ENCODE measurements around the gene MAP1B. TPM values are rescaled to one million over a fixed set of nuclear protein-coding genes. Genes with fewer than 3 reads are reported as not detected.

Gene MAP1B
- total and polyA plus RNA-seq, 2 donors, result 1.6 to 3.1 TPM

- H3K27me3 ChIP-seq (ENCODE audit: control insufficient read depth in 2 of 2, insufficient read depth in 1 of 2, low read length in 1 of 2), result no peaks in the 10 kb centered on the region
- H3K9me3 ChIP-seq (ENCODE audit: control insufficient read depth in 2 of 2, insufficient read depth in 1 of 2, low read length in 1 of 2), result no peaks in the 10 kb centered on the region
- no peak overlapping the region for H3K4me3 ChIP-seq (ENCODE audit: low read length in 2 of 2)
- peaks cover 13 to 15% of the 10 kb centered on the region in 2 donors for H3K36me3 ChIP-seq (ENCODE audit: control insufficient read depth in 2 of 2, insufficient read depth in 2 of 2, low read length in 1 of 2)
- no peak for DNase-seq (ENCODE audit: low read depth in 6 of 9, low spot score in 9 of 9)
- 100% methylated on average over 1 of the region's 1 CpG for WGBS
- no peak overlapping the region for H3K27ac ChIP-seq (ENCODE audit: low read depth in 1 of 2, low read length in 1 of 2)
- peaks cover 4 to 14% of the 10 kb centered on the region in 2 donors for H3K4me1 ChIP-seq (ENCODE audit: control insufficient read depth in 2 of 2, insufficient read depth in 2 of 2, low read length in 2 of 2)
These were observed 127.6 kb downstream of the MAP1B start for GRCh38 chr5:72234868-72235267.

DNA sequence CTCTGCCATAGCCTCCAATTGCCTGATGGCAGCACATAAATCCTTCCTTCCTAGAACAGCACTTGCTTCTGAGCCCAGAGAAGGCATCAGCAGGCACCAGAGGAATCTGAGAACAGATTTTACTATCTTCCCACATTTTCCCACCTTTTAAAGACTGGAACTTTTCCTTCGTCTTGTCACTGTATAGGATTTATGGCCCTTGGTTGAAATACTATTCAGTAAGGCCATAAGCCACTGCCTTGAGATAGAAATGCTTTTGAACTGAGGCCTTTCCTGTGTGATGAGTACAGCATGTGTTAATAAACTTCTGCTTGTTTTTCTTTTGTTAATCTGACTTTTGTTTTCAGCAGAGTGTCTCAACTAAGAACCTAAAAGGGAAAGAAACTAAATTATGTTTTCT, 128.4 kb downstream of the MAP1B start:
- Histone ChIP-seq H3K27me3 (ENCODE audit: control insufficient read depth in 2 of 2, insufficient read depth in 1 of 2, low read length in 1 of 2) (no peaks in the 10 kb centered on the region), H3K9me3 (ENCODE audit: control insufficient read depth in 2 of 2, insufficient read depth in 1 of 2, low read length in 1 of 2) (no peaks in the 10 kb centered on the region), H3K27ac (ENCODE audit: low read depth in 1 of 2, low read length in 1 of 2) (no peak overlapping the region), H3K36me3 (ENCODE audit: control insufficient read depth in 2 of 2, insufficient read depth in 2 of 2, low read length in 1 of 2) (peaks cover 11 to 13% of the 10 kb centered on the region in 2 donors), H3K4me1 (ENCODE audit: control insufficient read depth in 2 of 2, insufficient read depth in 2 of 2, low read length in 2 of 2) (peaks cover 4 to 14% of the 10 kb centered on the region in 2 donors), H3K4me3 (ENCODE audit: low read length in 2 of 2) (no peak overlapping the region)
- WGBS, result 96% methylated on average over 1 of the region's 1 CpG
- DNase-seq (ENCODE audit: low read depth in 6 of 9, low spot score in 9 of 9), result no peak

DNA sequence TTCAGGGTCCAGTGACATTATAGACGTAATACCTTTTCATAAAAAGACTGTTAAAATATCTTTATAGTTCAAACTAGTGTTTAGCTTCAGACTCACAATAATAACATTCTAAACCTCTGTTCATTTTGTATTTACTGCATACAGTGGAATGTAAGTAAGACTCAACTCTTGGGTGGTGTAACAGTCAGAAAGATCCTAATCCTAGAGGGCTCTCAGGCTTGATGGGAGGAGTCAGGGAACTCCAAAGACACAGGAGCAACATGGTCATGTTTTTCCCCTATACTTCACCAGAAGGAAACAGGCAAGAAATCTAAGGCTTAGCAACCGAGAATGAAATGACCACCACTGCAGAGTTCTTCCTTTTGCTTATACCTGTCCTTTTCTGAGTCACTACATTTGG, 130.1 kb downstream of the MAP1B start:
- peaks cover 7 to 9% of the 10 kb centered on the region in 2 donors for H3K36me3 ChIP-seq (ENCODE audit: control insufficient read depth in 2 of 2, insufficient read depth in 2 of 2, low read length in 1 of 2)
- DNase-seq (ENCODE audit: low read depth in 6 of 9, low spot score in 9 of 9), result no peak
- no peaks in the 10 kb centered on the region for H3K9me3 ChIP-seq (ENCODE audit: control insufficient read depth in 2 of 2, insufficient read depth in 1 of 2, low read length in 1 of 2)
- H3K4me3 ChIP-seq (ENCODE audit: low read length in 2 of 2), result no peak overlapping the region
- peaks cover 0 to 5% of the 10 kb centered on the region in 2 donors for H3K4me1 ChIP-seq (ENCODE audit: control insufficient read depth in 2 of 2, insufficient read depth in 2 of 2, low read length in 2 of 2)
- no peaks in the 10 kb centered on the region for H3K27me3 ChIP-seq (ENCODE audit: control insufficient read depth in 2 of 2, insufficient read depth in 1 of 2, low read length in 1 of 2)
- WGBS, result 98% methylated on average over 2 of the region's 2 CpGs
- H3K27ac ChIP-seq (ENCODE audit: low read depth in 1 of 2, low read length in 1 of 2), result no peak overlapping the region

DNA sequence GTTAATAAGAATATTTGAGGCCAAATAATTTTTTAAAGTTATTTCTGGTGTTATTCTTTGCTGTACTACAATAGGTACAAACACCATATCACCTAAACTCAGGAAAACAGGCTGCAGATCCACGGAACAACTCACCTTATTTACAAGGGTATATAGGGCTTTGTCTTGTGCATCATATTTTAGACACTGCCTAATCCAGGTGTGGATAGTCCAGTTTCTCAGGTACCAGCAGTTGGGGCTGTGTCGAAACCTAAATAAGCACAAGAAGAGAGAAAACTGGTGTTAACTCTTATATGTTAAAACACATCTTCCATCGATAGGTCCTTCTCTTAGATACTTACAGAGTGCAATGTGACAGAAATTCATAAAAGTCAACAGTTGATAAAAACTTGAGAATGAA, 130.6 kb downstream of the MAP1B start:
- over 99% methylated on average over 3 of the region's 3 CpGs for WGBS

GRCh38 chr5:72238712-72239445, 131.6 kb downstream of the MAP1B start:
- H3K4me3 ChIP-seq (ENCODE audit: low read length in 2 of 2), result no peak overlapping the region
- H3K27me3 ChIP-seq (ENCODE audit: control insufficient read depth in 2 of 2, insufficient read depth in 1 of 2, low read length in 1 of 2), result no peaks in the 10 kb centered on the region
- DNase-seq (ENCODE audit: low read depth in 6 of 9, low spot score in 9 of 9), result no peak
- no peak overlapping the region for H3K27ac ChIP-seq (ENCODE audit: low read depth in 1 of 2, low read length in 1 of 2)
- H3K36me3 ChIP-seq (ENCODE audit: control insufficient read depth in 2 of 2, insufficient read depth in 2 of 2, low read length in 1 of 2), result peaks cover 7 to 9% of the 10 kb centered on the region in 2 donors
- H3K4me1 ChIP-seq (ENCODE audit: control insufficient read depth in 2 of 2, insufficient read depth in 2 of 2, low read length in 2 of 2), result no peaks in the 10 kb centered on the region
- WGBS, result 99% methylated on average over 5 of the region's 5 CpGs
- H3K9me3 ChIP-seq (ENCODE audit: control insufficient read depth in 2 of 2, insufficient read depth in 1 of 2, low read length in 1 of 2), result no peaks in the 10 kb centered on the region

More for the DNA sequence above, 130.6 kb downstream of the MAP1B start:
- peaks cover 0 to under 1% of the 10 kb centered on the region in 2 donors for H3K4me1 ChIP-seq (ENCODE audit: control insufficient read depth in 2 of 2, insufficient read depth in 2 of 2, low read length in 2 of 2)
- H3K36me3 ChIP-seq (ENCODE audit: control insufficient read depth in 2 of 2, insufficient read depth in 2 of 2, low read length in 1 of 2), result peaks cover 7 to 9% of the 10 kb centered on the region in 2 donors
- DNase-seq (ENCODE audit: low read depth in 6 of 9, low spot score in 9 of 9), result no peak
- no peaks in the 10 kb centered on the region for H3K27me3 ChIP-seq (ENCODE audit: control insufficient read depth in 2 of 2, insufficient read depth in 1 of 2, low read length in 1 of 2)
- no peak overlapping the region for H3K27ac ChIP-seq (ENCODE audit: low read depth in 1 of 2, low read length in 1 of 2)
- H3K4me3 ChIP-seq (ENCODE audit: low read length in 2 of 2), result no peak overlapping the region
- no peaks in the 10 kb centered on the region for H3K9me3 ChIP-seq (ENCODE audit: control insufficient read depth in 2 of 2, insufficient read depth in 1 of 2, low read length in 1 of 2)

DNA sequence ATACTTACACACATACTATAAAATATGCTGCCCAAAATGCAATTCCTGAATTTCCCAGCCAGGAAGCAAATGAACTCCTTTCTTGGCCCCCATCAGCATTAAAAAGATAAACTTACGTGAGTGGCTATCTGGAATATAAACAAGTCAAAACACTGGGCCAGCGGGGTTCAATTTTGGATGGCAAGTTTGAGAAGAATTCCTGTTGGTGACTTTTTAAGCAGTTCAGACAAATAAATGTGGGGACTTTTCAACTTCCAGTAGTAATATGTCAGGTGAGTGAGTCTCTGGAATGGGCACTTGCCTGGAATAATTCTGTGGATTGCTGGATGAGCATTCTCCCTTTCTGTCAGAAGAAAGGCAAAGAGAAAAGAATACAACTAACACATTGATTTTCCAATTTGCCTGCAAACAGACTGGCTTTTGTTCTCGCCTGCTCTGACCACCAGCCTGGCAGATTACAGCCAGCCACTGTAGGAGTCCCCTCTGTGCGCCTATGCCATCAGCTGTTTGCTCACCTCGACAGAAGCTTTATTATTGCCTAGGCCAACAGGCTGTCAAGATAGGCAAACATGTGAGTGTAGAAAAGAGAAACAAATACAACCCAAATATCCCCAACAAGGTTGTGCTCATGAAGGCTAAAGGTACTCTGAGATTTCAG, 134.2 kb downstream of the MAP1B start:
- whole genome bisulfite sequencing, result 96% methylated on average over 5 of the region's 5 CpGs
- H3K4me1 ChIP-seq (ENCODE audit: control insufficient read depth in 2 of 2, insufficient read depth in 2 of 2, low read length in 2 of 2), result no peaks in the 10 kb centered on the region

DNA sequence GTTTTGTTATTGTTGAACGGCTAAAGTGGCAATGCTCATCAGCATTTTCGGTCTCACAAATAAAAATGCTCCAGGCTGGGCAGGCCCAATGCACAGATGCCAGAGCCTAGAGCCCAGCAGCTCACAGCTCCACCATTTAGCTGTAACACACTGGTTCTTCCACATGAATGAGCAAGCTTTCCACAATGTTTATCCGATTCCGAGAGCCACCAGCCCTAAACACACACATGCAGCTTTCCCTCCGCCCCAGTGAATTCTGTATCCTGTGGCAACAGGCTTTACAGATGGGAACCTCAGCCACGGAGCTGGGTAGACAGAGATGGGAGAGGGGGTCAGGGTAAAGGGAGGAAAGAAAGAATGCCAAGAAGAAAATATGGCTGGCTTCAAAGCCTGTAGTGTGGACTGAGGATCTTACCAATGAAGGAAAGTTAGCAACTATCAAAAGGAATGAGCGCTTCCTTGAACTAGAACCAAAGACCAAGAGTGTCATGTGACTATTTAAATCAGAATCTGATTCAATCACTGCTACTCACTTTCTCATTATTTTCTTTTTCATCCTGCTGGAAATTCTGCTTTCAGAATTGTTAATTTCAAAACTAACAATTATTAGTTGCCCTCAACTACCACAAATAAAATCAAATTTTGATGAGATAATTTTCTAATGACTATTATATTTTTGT, 135.7 kb downstream of the MAP1B start:
- 98% methylated on average over 7 of the region's 7 CpGs for WGBS
- no peak for DNase-seq (ENCODE audit: low read depth in 6 of 9, low spot score in 9 of 9)
- Histone ChIP-seq H3K36me3 (ENCODE audit: control insufficient read depth in 2 of 2, insufficient read depth in 2 of 2, low read length in 1 of 2) (no peaks in the 10 kb centered on the region), H3K4me3 (ENCODE audit: low read length in 2 of 2) (no peak overlapping the region), H3K4me1 (ENCODE audit: control insufficient read depth in 2 of 2, insufficient read depth in 2 of 2, low read length in 2 of 2) (no peaks in the 10 kb centered on the region), H3K27ac (ENCODE audit: low read depth in 1 of 2, low read length in 1 of 2) (no peak overlapping the region), H3K27me3 (ENCODE audit: control insufficient read depth in 2 of 2, insufficient read depth in 1 of 2, low read length in 1 of 2) (no peaks in the 10 kb centered on the region), H3K9me3 (ENCODE audit: control insufficient read depth in 2 of 2, insufficient read depth in 1 of 2, low read length in 1 of 2) (no peaks in the 10 kb centered on the region)

More for the DNA sequence above, 134.2 kb downstream of the MAP1B start:
- no peak overlapping the region for H3K27ac ChIP-seq (ENCODE audit: low read depth in 1 of 2, low read length in 1 of 2)
- H3K9me3 ChIP-seq (ENCODE audit: control insufficient read depth in 2 of 2, insufficient read depth in 1 of 2, low read length in 1 of 2), result no peaks in the 10 kb centered on the region
- DNase-seq (ENCODE audit: low read depth in 6 of 9, low spot score in 9 of 9), result no peak
- no peaks in the 10 kb centered on the region for H3K27me3 ChIP-seq (ENCODE audit: control insufficient read depth in 2 of 2, insufficient read depth in 1 of 2, low read length in 1 of 2)
- no peak overlapping the region for H3K4me3 ChIP-seq (ENCODE audit: low read length in 2 of 2)
- peaks cover 3 to 4% of the 10 kb centered on the region in 2 donors for H3K36me3 ChIP-seq (ENCODE audit: control insufficient read depth in 2 of 2, insufficient read depth in 2 of 2, low read length in 1 of 2)

DNA sequence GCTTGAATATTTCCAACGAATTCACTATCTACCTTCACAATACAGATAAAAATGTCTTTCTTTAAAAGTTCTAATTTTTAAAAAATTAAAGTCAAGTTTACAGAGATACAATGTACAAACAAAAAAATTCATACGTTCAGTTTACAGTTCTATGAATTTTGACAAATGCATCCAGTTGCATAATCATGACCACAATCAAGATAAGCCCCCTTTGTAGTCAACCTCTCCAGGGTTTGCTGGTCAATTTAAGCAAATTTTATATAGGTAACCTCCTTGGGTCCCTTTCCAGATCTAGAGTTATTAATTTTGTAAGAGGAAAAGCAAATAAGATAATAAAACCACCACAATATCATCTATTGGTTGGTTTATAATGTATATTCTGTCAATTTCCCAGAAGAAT, 136.4 kb downstream of the MAP1B start:
- DNase-seq (ENCODE audit: low read depth in 6 of 9, low spot score in 9 of 9), result no peak
- H3K27ac ChIP-seq (ENCODE audit: low read depth in 1 of 2, low read length in 1 of 2), result no peak overlapping the region

DNA sequence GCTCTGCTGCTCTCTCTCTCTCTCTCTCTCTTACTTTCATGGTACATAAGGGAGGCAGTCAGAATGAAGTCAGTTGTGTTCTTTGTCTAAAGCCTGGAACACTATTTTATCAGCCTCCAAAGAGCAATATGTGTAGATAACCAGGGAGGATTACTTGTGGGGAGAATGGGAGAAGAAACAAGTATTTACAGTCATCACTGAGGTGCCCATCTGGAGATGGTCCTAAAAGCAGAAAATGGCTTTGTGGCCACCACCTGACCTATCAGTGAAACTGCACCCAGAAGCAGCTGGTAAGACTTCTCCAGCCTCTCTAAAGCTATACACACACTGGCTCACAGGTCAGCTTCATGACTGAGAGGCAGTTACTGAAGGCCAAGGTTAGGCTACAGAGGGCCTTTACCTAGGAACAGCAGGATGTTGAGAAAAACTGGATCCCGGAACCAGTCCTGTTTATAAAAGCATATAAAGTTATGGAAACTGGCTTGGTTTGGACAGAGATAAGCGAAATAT, 137.6 kb downstream of the MAP1B start:
- H3K27ac ChIP-seq (ENCODE audit: low read depth in 1 of 2, low read length in 1 of 2), result no peak overlapping the region
- no peak for DNase-seq (ENCODE audit: low read depth in 6 of 9, low spot score in 9 of 9)
- no peaks in the 10 kb centered on the region for H3K27me3 ChIP-seq (ENCODE audit: control insufficient read depth in 2 of 2, insufficient read depth in 1 of 2, low read length in 1 of 2)
- no peak overlapping the region for H3K4me3 ChIP-seq (ENCODE audit: low read length in 2 of 2)
- WGBS, result 97% methylated on average over 2 of the region's 2 CpGs
- no peaks in the 10 kb centered on the region for H3K4me1 ChIP-seq (ENCODE audit: control insufficient read depth in 2 of 2, insufficient read depth in 2 of 2, low read length in 2 of 2)
- no peaks in the 10 kb centered on the region for H3K36me3 ChIP-seq (ENCODE audit: control insufficient read depth in 2 of 2, insufficient read depth in 2 of 2, low read length in 1 of 2)
- no peaks in the 10 kb centered on the region for H3K9me3 ChIP-seq (ENCODE audit: control insufficient read depth in 2 of 2, insufficient read depth in 1 of 2, low read length in 1 of 2)

More for the DNA sequence above, 136.4 kb downstream of the MAP1B start:
- no peak overlapping the region for H3K4me3 ChIP-seq (ENCODE audit: low read length in 2 of 2)
- no peaks in the 10 kb centered on the region for H3K4me1 ChIP-seq (ENCODE audit: control insufficient read depth in 2 of 2, insufficient read depth in 2 of 2, low read length in 2 of 2)
- H3K27me3 ChIP-seq (ENCODE audit: control insufficient read depth in 2 of 2, insufficient read depth in 1 of 2, low read length in 1 of 2), result no peaks in the 10 kb centered on the region
- H3K36me3 ChIP-seq (ENCODE audit: control insufficient read depth in 2 of 2, insufficient read depth in 2 of 2, low read length in 1 of 2), result no peaks in the 10 kb centered on the region
- WGBS, result 93% methylated on average over 2 of the region's 2 CpGs
- H3K9me3 ChIP-seq (ENCODE audit: control insufficient read depth in 2 of 2, insufficient read depth in 1 of 2, low read length in 1 of 2), result no peaks in the 10 kb centered on the region

Data from thymus (tissue), 11 donors.